ENCODE results near the gene MUC21. TPM values are rescaled to one million over a fixed set of nuclear protein-coding genes. Genes with fewer than 3 reads are reported as not detected.
"Not testable (repeated sequence)": the region's sequence is repeated elsewhere in the genome, so short reads cannot be mapped to it uniquely, and the experiment has no call there.

Gene MUC21
- total RNA-seq, 4 donors from 2014 or later, result not detected

DNA sequence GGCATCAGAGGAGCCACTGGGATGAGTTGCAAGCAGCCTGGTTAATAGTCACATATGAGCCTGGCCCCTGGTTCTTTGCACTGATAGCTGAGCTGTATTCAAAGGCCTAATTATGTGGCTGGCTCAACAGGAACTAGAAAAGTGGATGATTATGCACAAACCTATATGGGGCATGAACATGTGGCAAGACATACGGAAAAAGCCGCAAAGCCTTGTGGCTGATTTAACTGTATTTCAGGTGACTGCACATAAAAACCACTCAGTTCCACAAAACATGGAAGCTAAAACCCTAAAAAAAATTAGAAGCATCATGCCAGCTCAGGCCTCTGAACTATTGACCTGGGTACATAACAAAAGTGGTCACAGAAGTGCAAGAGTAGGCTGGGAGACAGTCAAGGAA, 13.8 kb downstream of the MUC21 start:
- no peak for TF ChIP-seq CTCF (IDR thresholded peaks at IDR 0.05 in 4 of 5, conservative IDR thresholded peaks at IDR 0.05 in 1 of 5)
- no peak for TF ChIP-seq POLR2A (IDR thresholded peaks at IDR 0.05)
- ATAC-seq, result no peak
- no peak overlapping the region for H3K27ac ChIP-seq
- no peaks in the 10 kb centered on the region for H3K9me3 ChIP-seq
- no peaks in the 10 kb centered on the region for H3K36me3 ChIP-seq
- H3K4me3 ChIP-seq, result no peak overlapping the region
- intact Hi-C loops (cut with DNase I; ENCODE audit: low total_unique reads), result no loop called here
- H3K27me3 ChIP-seq, result no peaks in the 10 kb centered on the region
- in situ Hi-C loops (cut with MboI; ENCODE audit: low sequenced_read_pairs in 4 of 4), result no loop called here
- no peak for DNase-seq
- peaks cover 7 to 14% of the 10 kb centered on the region in 2 donors for H3K4me1 ChIP-seq

DNA sequence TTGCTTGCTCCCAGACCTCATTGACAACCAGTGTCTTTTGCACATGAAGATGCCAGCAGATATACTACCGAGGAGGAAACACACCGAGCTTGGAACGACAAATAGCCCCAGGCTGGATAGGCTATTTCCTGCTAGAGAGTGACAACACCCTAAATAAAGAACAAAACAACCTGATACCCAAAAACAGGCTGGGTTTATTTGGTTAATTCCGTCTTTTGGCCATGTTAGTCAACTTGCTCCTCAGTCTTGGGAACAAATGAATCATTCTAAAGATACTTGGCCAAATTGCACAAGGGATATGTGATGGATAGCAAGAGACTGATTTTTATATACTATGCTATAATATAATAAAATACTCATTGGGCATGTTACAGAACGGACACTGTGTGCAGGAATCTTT, 15.3 kb downstream of the MUC21 start:
- Histone ChIP-seq H3K36me3 (no peaks in the 10 kb centered on the region), H3K27me3 (no peaks in the 10 kb centered on the region), H3K9me3 (no peaks in the 10 kb centered on the region), H3K4me1 (peaks cover 7 to 14% of the 10 kb centered on the region in 2 donors), H3K27ac (peak overlapping the region; percentile 64 to 79 (median 74)), H3K4me3 (peak overlapping the region in 2 of 4 donors; percentile 18 to 25)
- DNase-seq (peak in 1 of 2 donors; percentile 31), ATAC-seq (peak; percentile 83 to 92)
- in situ Hi-C loops (cut with MboI; ENCODE audit: low sequenced_read_pairs in 4 of 4), result no loop called here
- intact Hi-C loops (cut with DNase I; ENCODE audit: low total_unique reads), result no loop called here
- no peak for TF ChIP-seq CTCF (IDR thresholded peaks at IDR 0.05 in 4 of 5, conservative IDR thresholded peaks at IDR 0.05 in 1 of 5)
- TF ChIP-seq POLR2A (IDR thresholded peaks at IDR 0.05), result peak in 1 of 2 donors; percentile 34

GRCh38 chr6:31000067-31000860, 16.7 kb downstream of the MUC21 start:
- H3K4me3 ChIP-seq; ATAC-seq; in situ Hi-C loops (cut with MboI; ENCODE audit: low sequenced_read_pairs in 4 of 4); H3K36me3 ChIP-seq; intact Hi-C loops (cut with DNase I; ENCODE audit: low total_unique reads); DNase-seq; H3K9me3 ChIP-seq; H3K27ac ChIP-seq; H3K27me3 ChIP-seq: not testable (repeated sequence)
- H3K4me1 ChIP-seq, result peaks cover 11 to 28% of the 10 kb centered on the region in 2 donors

GRCh38 chr6:31001281-31001888, 17.9 kb downstream of the MUC21 start:
- Histone ChIP-seq H3K4me3 (no peak overlapping the region), H3K27me3 (no peaks in the 10 kb centered on the region), H3K4me1 (peaks cover 13 to 37% of the 10 kb centered on the region in 2 donors), H3K9me3 (no peaks in the 10 kb centered on the region), H3K27ac (no peak overlapping the region), H3K36me3 (no peaks in the 10 kb centered on the region)
- TF ChIP-seq POLR2A (IDR thresholded peaks at IDR 0.05) (no peak), CTCF (IDR thresholded peaks at IDR 0.05 in 4 of 5, conservative IDR thresholded peaks at IDR 0.05 in 1 of 5) (no peak)
- ATAC-seq (no peak), DNase-seq (no peak)
- intact Hi-C loops (cut with DNase I; ENCODE audit: low total_unique reads), result no loop called here
- in situ Hi-C loops (cut with MboI; ENCODE audit: low sequenced_read_pairs in 4 of 4), result no loop called here

DNA sequence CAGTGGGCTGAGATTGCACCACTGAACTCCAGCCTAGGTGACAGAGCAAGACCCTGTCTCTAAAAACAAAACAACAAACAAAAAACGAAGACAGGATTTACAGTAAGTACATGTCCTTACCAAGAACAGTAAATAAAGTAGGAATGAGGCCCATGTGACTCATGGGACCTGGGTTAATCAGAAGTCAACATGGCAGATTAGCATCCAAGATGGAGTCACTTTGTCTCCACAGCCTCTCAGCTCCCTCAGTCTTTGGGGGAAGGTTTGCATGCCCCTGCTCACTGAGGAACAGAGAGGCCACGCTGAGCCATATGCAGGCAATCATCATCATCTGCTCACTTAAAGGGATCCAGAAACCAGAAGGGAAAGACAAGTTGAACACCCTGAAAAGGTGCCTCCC, 19.0 kb downstream of the MUC21 start:
- in situ Hi-C loops (cut with MboI; ENCODE audit: low sequenced_read_pairs in 4 of 4) (no loop called here), intact Hi-C loops (cut with DNase I; ENCODE audit: low total_unique reads) (no loop called here)
- Histone ChIP-seq H3K27ac (no peak overlapping the region), H3K4me1 (peaks cover 13 to 47% of the 10 kb centered on the region in 2 donors), H3K27me3 (no peaks in the 10 kb centered on the region), H3K9me3 (no peaks in the 10 kb centered on the region), H3K4me3 (no peak overlapping the region), H3K36me3 (no peaks in the 10 kb centered on the region)
- ATAC-seq (no peak), DNase-seq (no peak)
- TF ChIP-seq POLR2A (IDR thresholded peaks at IDR 0.05) (no peak), CTCF (IDR thresholded peaks at IDR 0.05 in 4 of 5, conservative IDR thresholded peaks at IDR 0.05 in 1 of 5) (no peak)

Data from gastrocnemius medialis (tissue), 4 donors.